Immature natural killer cell (primary cell): Measurements from ENCODE around the gene GRHL3. TPM values are rescaled to one million over a fixed set of nuclear protein-coding genes. Genes with fewer than 3 reads are reported as not detected.
A peak's percentile ranks its signal among the peaks of the same experiment; 100 is the strongest.

Source experiments
- DNase-seq, 3 donors: peaks; one replicate each; pipeline ENCODE4 v3.0.0; 2022; ENCODE audit warnings: mixed read lengths in 1 of 3
- H3K27ac Mint-ChIP-seq, 6 donors: one replicate each; pipeline ENCODE4 v1.8.0; 2020; ENCODE audit warnings: mixed read lengths in 6 of 6, mild to moderate bottlenecking in 5 of 6, inconsistent platforms in 4 of 6, moderate library complexity in 3 of 6
- H3K27me3 Mint-ChIP-seq, 3 donors: one replicate each; pipeline ENCODE4 v1.8.0; 2020 to 2021; ENCODE audit warnings: low read depth in 3 of 3, mild to moderate bottlenecking in 3 of 3, mixed read lengths in 3 of 3, moderate library complexity in 3 of 3, inconsistent platforms in 1 of 3
- H3K36me3 Mint-ChIP-seq, 3 donors: one replicate each; pipeline ENCODE4 v1.8.0; 2020; ENCODE audit warnings: mixed read lengths in 3 of 3, inconsistent platforms in 2 of 3, mild to moderate bottlenecking in 2 of 3
- H3K4me1 Mint-ChIP-seq, 2 donors: one replicate each; pipeline ENCODE4 v1.8.0; 2020; ENCODE audit warnings: inconsistent platforms in 2 of 2, mild to moderate bottlenecking in 2 of 2, mixed read lengths in 2 of 2, moderate library complexity in 1 of 2
- H3K4me3 Mint-ChIP-seq, 5 donors: one replicate each; pipeline ENCODE4 v1.8.0; 2020; ENCODE audit warnings: mild to moderate bottlenecking in 5 of 5, mixed read lengths in 5 of 5, inconsistent platforms in 3 of 5, moderate library complexity in 3 of 5
- H3K9me3 Mint-ChIP-seq, 6 donors: one replicate each; pipeline ENCODE4 v1.8.0; 2020; ENCODE audit warnings: mild to moderate bottlenecking in 6 of 6, mixed read lengths in 6 of 6, inconsistent platforms in 4 of 6, moderate library complexity in 3 of 6
- polyA plus RNA-seq, 3 donors: library from polyadenylated mRNA; unstranded; fragments of 300-500 nt; fragmentation: Illumina TruSeq; gene quantifications; one replicate each; pipeline ENCODE4 v1.2.3, GENCODE V29; 2021

The GRHL3 gene
- polyA plus RNA-seq, 3 donors from 2014 or later: not detected

DNA sequence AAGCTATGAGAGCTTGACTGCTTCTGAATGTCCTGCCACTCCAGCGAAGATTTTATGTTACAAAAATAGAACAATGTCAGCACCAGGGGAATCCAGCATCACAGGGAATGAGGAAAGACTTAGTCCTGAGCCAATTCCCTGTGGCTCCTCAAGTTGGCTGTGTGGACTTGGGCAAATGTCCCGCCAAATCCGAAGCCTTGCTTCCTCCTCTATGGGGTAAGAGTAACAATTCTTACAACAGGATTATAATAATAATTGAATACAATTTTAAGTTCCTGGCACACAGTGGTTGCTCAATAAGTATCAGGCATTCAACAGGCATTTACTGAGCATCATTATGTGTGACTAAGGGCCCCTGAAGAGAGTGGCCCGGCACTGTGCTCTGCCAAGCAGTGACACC is 50.0 kb downstream of the GRHL3 start:
- no peaks in the 10 kb centered on the region for H3K36me3 Mint-ChIP-seq

DNA sequence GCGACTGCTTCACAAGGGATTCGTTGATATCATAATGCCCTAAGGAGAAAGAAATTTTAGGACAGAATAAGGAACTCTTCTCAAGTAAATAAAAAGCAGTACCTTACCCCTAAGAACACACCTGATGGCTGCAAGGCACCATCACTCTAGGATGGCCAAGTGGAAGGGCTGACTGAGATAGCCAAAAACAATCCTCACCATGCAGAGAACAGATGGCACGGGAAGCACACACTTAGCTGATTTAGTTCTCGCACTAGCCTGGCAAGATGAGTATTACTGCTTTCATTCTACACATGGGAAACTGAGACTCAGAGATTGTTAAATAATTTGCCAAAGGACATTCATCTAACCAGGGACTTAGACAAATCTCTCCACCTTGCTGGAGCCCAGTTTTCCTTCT is 50.6 kb downstream of the GRHL3 start:
- Mint-ChIP-seq H3K4me3 (no peak overlapping the region), H3K27ac (no peak overlapping the region)

More for the DNA sequence above, 50.0 kb downstream of the GRHL3 start:
- Mint-ChIP-seq H3K27ac (no peak overlapping the region), H3K4me1 (no peaks in the 10 kb centered on the region), H3K9me3 (no peaks in the 10 kb centered on the region), H3K4me3 (no peak overlapping the region), H3K27me3 (peaks cover 0 to 4% (median 0%) of the 10 kb centered on the region in 3 donors)
- DNase-seq: no peak

DNA sequence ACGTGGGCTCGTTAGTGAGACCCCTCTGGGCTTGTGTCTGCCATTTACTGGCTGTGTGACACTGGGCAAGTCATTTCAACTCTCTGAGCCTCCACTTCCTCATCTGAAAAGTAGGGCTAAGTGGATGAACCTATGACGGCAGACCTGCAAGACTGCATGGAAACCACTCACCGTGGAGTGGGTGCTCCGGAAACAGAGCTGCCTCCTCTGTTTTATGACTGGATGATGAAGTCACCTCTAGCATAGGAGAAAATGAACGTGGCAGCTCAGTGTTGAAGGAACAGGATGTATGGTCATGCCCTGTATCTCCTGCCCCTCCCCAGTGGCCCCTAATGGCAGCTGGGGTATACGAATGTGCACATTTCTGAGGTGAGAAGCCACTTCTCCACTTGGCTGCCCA is 53.9 kb downstream of the GRHL3 start:
- no peak overlapping the region for H3K27ac Mint-ChIP-seq

More for the DNA sequence above, 50.6 kb downstream of the GRHL3 start:
- H3K4me1 Mint-ChIP-seq: no peaks in the 10 kb centered on the region
- DNase-seq: no peak
- peaks cover 0 to 3% (median 0%) of the 10 kb centered on the region in 3 donors for H3K27me3 Mint-ChIP-seq
- H3K9me3 Mint-ChIP-seq: no peaks in the 10 kb centered on the region
- H3K36me3 Mint-ChIP-seq: no peaks in the 10 kb centered on the region

DNA sequence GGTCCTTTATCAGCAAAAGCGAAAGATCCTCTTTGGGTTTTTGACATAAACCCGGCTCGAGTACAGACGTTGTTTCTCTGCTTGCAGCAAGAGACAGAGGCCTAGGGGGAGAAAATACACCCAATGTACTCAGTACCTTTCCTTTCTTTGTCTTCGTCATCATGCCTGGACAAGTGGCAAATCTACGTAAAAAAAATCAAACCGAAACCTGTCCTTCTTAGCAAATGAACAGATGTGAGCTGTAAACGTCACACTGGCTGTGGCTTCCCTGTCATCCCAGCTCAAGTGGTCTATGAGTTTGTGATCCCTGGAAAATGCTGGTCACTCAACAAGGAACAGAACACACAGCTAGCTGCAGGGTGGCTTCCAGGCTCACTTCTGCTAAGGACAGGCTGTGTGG is 54.6 kb downstream of the GRHL3 start:
- Mint-ChIP-seq H3K4me3 (no peak overlapping the region), H3K36me3 (no peaks in the 10 kb centered on the region), H3K27me3 (peaks cover 0 to 3% (median 2%) of the 10 kb centered on the region in 3 donors), H3K9me3 (no peaks in the 10 kb centered on the region), H3K27ac (no peak overlapping the region), H3K4me1 (no peaks in the 10 kb centered on the region)
- DNase-seq: no peak

More for the DNA sequence above, 53.9 kb downstream of the GRHL3 start:
- no peak overlapping the region for H3K4me3 Mint-ChIP-seq
- H3K36me3 Mint-ChIP-seq: no peaks in the 10 kb centered on the region
- H3K9me3 Mint-ChIP-seq: no peaks in the 10 kb centered on the region
- H3K4me1 Mint-ChIP-seq: no peaks in the 10 kb centered on the region
- DNase-seq: no peak
- peaks cover 0 to 3% (median 2%) of the 10 kb centered on the region in 3 donors for H3K27me3 Mint-ChIP-seq

DNA sequence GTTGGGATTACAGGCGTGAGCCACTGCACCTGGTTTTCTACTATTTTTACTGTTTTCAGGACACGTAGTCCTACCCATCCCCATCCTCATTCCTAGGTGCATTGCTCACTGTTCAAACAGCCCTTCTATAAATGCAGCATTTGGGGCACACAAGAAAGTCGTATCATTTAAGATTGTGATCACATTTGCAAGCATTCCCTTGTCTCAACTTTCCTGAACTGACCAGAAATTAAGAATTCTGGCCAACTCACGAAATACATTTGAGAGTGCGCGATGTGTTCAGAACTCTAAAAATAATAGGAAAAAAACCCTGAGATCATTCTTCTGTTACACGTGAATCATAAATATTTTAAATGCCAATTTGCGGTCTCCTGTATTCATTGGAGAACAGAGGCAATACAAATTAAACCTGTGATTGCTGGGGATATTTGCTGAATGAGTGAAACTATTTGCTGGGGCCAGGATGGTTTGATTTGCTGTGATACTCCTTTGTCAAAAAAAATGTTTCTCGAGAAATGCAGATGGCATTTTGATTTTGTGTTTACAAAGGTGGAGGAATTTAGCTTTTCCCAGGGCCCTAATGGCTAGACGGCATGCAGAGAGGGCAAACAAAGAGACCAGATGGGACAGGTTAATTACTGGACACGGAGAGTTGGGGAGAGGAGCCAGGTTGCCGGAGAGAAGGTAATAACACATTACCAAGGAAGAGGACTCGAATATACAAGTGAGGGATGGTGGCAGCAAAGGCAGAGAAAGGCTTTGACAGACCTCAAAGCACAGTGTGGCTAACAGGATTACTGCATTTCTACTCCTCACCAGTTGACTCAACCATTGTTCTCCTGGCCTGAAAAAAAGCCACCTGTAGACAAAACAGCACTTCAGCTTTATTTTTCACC is 56.0 kb downstream of the GRHL3 start:
- no peaks in the 10 kb centered on the region for H3K4me1 Mint-ChIP-seq
- DNase-seq: no peak

DNA sequence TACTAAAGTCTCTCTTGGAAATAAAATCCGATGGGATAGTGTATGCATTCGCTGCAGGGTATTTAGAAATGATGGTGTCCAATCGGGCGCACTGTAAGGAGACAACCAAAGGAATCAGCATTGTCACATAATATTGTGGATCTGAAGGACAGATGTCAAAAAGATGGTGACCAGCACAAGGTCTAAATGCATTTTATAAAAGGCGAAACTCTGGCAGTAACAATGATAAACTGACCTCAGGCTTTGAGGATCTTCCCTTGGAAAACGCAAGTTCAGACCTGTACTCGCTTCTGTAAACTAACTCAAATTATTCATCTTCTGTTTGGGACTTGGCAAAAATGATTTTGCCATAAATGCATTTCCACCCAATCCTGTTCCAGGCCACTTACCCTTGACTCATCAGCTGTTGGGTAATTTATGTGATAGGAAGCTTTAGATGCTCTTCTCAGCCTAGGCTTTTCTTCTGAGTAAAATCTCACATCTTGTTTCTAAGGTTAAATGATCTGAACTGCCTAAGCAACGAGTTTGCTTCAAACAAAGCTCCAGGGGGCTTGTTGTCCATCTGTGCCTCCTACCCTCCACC is 60.7 kb downstream of the GRHL3 start:
- Mint-ChIP-seq H3K27ac (no peak overlapping the region), H3K4me3 (no peak overlapping the region), H3K36me3 (no peaks in the 10 kb centered on the region), H3K27me3 (peaks cover 0 to 6% (median 0%) of the 10 kb centered on the region in 3 donors), H3K9me3 (no peaks in the 10 kb centered on the region), H3K4me1 (no peaks in the 10 kb centered on the region)
- DNase-seq: no peak

More for the DNA sequence above, 56.0 kb downstream of the GRHL3 start:
- peaks cover 0 to 3% (median 0%) of the 10 kb centered on the region in 3 donors for H3K27me3 Mint-ChIP-seq
- no peaks in the 10 kb centered on the region for H3K9me3 Mint-ChIP-seq
- no peak overlapping the region for H3K4me3 Mint-ChIP-seq
- H3K36me3 Mint-ChIP-seq: no peaks in the 10 kb centered on the region
- no peak overlapping the region for H3K27ac Mint-ChIP-seq

DNA sequence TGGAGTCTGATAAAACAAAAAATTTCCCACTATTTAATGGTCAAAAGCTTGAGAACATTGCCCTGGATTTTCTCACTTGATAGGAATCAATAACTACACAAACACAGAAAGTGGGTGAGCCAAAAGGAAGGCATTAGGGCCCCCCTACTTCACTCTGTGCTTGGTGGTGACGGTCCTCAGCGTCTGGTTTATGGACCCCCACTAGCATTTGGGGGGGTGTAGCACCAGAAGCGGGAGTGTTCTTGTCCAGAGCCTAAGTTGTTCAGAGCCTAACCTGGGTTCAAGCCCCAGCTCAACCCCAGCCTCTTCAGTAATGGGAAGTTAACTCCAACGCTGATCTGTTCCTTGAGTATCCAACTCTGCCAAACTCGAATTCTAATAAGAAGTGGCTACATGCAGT is 61.4 kb downstream of the GRHL3 start:
- H3K27ac Mint-ChIP-seq: no peak overlapping the region
- H3K4me3 Mint-ChIP-seq: no peak overlapping the region
- DNase-seq: no peak
- H3K9me3 Mint-ChIP-seq: no peaks in the 10 kb centered on the region
- H3K4me1 Mint-ChIP-seq: peaks cover 0 to 3% of the 10 kb centered on the region in 2 donors
- H3K36me3 Mint-ChIP-seq: no peaks in the 10 kb centered on the region
- peaks cover 0 to 6% (median 0%) of the 10 kb centered on the region in 3 donors for H3K27me3 Mint-ChIP-seq

DNA sequence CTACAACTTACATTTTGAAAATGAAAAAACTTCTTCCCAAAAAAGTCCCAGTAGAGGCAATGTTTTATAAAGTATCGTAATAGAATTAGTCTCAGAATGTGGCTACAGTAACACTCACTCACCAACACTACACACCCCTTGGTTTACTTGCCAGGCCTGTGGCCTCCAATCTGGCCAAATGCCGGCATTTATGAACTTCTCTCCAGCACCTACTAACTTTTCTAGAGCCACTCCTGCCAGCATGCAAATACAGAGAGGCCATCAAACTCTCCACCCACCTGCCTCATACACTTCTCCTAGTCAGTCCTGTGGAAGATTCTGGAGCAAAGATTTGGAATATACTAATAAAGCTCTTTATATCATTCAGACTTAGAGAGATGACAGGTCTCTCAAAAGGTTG is 62.1 kb downstream of the GRHL3 start:
- Mint-ChIP-seq H3K27ac (no peak overlapping the region), H3K4me1 (peaks cover 0 to 3% of the 10 kb centered on the region in 2 donors), H3K9me3 (no peaks in the 10 kb centered on the region), H3K27me3 (peaks cover 0 to 6% (median 3%) of the 10 kb centered on the region in 3 donors), H3K4me3 (no peak overlapping the region), H3K36me3 (no peaks in the 10 kb centered on the region)
- no peak for DNase-seq

DNA sequence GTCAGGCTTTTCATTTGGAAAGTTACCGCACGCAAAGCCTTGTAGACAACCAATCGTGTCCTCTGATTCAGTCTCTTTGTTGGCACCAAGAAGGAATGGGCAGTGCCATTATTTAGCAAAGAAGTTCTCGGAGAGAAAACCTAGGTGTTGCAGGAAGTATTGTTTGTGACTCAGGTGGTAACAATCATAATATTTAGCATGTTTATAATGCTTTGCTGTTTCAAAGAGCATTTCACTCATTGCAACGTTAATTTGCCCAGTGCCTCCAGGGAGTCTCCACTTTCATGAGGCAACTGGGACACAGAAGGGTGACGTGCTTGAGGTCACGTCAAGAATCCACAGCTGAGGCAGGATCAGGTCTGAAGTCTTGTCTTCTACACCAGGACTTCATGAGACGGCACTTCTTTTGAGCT is 63.0 kb downstream of the GRHL3 start:
- Mint-ChIP-seq H3K4me3 (no peak overlapping the region), H3K36me3 (no peaks in the 10 kb centered on the region), H3K9me3 (no peaks in the 10 kb centered on the region), H3K27ac (no peak overlapping the region), H3K27me3 (peaks cover 0 to 4% (median 4%) of the 10 kb centered on the region in 3 donors), H3K4me1 (peaks cover 0 to 3% of the 10 kb centered on the region in 2 donors)
- no peak for DNase-seq

DNA sequence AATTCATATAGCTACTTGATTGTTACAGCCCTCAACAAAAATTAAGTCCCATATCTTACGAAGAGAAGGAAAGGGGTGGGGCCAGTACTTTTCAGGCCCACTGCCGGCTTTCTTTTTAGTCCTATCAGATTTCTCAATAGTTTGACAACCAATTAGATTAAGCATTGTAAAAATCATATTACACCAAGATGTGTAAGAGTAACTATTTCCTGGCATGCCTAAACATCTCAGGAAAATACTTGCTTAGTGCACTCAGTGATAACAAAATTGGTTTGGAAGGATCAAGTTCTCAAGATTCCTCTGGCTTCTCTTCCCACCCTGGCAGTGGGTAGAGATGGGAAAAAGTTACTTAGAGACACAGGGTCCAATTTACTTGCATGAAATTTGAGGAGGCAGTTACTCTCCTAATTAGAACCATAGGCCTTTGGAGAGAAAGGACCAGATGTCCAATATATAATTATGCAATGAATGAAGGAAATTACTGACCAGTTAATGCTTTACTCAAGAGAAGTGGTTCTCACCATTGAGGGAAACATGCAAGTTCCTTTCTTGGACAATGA is 64.3 kb downstream of the GRHL3 start:
- no peak for DNase-seq
- no peak overlapping the region for H3K4me3 Mint-ChIP-seq
- peaks cover 0 to 3% of the 10 kb centered on the region in 2 donors for H3K4me1 Mint-ChIP-seq
- no peaks in the 10 kb centered on the region for H3K36me3 Mint-ChIP-seq
- H3K27ac Mint-ChIP-seq: no peak overlapping the region
- peaks cover 0 to 4% (median 4%) of the 10 kb centered on the region in 3 donors for H3K27me3 Mint-ChIP-seq
- no peaks in the 10 kb centered on the region for H3K9me3 Mint-ChIP-seq

DNA sequence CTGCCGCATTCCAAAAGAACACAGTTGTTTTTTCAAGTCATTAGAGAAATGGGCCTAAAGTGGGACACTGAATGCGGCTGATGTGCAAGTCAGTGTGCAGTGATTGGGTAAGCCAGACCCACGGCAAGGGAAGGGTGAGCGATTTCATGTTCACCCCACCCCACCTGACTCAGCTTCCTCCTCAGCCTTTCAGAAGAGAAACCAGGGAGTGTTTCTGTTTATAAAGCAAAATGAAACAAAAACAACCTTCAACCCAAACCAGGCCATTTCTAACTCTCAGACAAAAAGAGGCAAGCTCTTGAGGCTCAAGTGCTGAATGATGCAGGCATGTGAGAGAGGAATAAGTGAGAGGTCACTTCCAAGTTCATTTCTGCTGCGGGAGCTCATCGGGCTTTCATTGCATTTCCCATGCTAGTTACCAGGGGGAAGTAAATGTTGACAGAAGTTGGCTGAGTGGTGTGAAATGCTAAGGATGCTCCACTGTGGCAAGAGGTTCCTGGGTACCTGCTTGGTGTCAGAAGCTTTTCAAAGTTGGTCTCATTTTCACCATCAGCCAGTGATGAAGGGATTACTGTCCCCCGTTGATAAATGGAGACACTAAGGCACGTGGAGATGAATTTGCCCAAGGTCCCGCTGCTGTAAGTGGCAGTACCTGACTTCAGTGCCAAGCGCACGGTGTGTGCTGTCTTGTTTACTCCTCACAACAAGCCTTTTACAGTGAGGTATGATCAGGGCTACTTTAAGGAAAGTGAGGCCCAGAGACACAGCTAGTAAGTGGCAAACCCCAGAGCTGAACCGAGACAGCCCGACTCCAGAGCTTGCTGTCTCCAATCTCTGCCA is 65.3 kb downstream of the GRHL3 start:
- Mint-ChIP-seq H3K9me3 (no peaks in the 10 kb centered on the region), H3K27ac (peak overlapping the region in 2 of 6 donors; percentile 61 to 63), H3K27me3 (peaks cover 0 to 4% (median 4%) of the 10 kb centered on the region in 3 donors), H3K4me1 (peaks cover 0 to 3% of the 10 kb centered on the region in 2 donors), H3K4me3 (peak overlapping the region in 1 of 5 donors; percentile 42), H3K36me3 (no peaks in the 10 kb centered on the region)
- peak in 1 of 3 donors; percentile 19 for DNase-seq

DNA sequence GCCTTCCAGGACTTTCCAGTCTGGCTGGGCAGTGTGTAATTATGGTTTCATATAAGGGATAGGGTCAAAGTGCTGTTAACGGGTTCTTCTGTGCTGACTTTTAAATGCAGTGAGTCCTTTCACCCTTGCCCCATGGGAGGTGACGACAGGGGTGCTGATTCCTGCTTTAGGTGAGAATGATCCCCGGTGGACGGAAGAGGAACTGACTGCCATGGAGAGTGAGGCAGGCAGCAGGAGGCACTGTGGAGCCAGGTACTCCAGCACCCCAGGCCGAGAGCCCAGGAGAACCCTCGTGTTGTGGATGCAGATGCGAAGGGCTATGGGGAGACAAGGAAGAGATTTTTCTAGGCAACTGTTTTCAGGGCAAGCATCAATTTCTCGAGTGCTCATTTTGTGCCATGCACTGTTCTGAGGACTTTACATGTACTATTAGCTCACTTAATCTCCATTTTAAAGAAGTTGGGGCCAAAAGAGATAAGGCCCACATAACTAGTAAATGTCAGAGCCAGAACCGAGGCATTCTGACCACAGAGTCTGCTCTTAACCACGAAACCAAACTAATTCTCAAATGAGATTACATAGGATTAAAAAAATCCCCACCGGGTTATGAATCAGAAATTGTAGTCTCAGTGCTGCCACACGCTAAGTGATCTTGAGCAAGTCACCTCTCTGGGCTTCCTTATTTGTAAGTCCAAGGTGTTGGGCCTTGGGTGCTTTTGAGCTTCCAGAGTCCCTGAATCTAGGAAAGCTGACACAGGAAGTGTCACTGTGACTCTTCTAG is 66.2 kb downstream of the GRHL3 start:
- no peaks in the 10 kb centered on the region for H3K9me3 Mint-ChIP-seq
- no peaks in the 10 kb centered on the region for H3K36me3 Mint-ChIP-seq
- no peak overlapping the region for H3K4me3 Mint-ChIP-seq
- DNase-seq: peak in 1 of 3 donors; percentile 5
- H3K4me1 Mint-ChIP-seq: peaks cover 0 to 3% of the 10 kb centered on the region in 2 donors
- H3K27me3 Mint-ChIP-seq: peaks cover 0 to 4% (median 4%) of the 10 kb centered on the region in 3 donors
- H3K27ac Mint-ChIP-seq: peak overlapping the region in 1 of 6 donors; percentile 25

DNA sequence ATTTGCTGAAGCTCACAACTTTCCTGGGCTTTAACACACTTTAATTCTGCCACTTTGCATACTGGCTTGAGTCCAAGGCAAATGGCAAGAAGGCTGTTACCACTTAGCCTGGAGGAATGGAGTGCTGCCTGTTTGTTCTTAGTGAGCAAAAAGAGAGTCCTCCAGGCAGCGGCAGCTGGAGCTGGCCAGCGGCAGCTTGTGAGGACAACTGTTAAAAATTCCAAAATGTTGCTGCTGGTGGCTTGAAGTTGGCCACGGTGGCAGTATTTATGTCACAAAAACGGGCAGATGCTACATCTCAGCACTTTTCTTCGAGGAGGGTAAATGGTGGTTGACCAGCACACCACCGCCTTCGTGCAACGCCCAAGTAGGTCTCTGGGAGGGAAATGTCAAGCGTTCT is 67.1 kb downstream of the GRHL3 start:
- no peaks in the 10 kb centered on the region for H3K36me3 Mint-ChIP-seq
- H3K27me3 Mint-ChIP-seq: peaks cover 1 to 5% (median 4%) of the 10 kb centered on the region in 3 donors
- no peak overlapping the region for H3K4me3 Mint-ChIP-seq
- no peak for DNase-seq
- peaks cover 2 to 4% of the 10 kb centered on the region in 2 donors for H3K4me1 Mint-ChIP-seq
- H3K9me3 Mint-ChIP-seq: no peaks in the 10 kb centered on the region
- H3K27ac Mint-ChIP-seq: no peak overlapping the region
